H9 (cell line): ENCODE data around the gene TLN1. TPM values are rescaled to one million over a fixed set of nuclear protein-coding genes. Genes with fewer than 3 reads are reported as not detected.
A peak's percentile ranks its signal among the peaks of the same experiment; 100 is the strongest.

Experiments
- DNase-seq: peaks from one replicate; pipeline ENCODE4 v3.0.0-alpha.2; 2017
- H2AFZ ChIP-seq: one replicate; pipeline ENCODE4 v1.6.1; 2013; ENCODE audit warnings: mild to moderate bottlenecking, low read length, control low read depth, moderate library complexity
- H2AK5ac ChIP-seq: 2 replicates; pipeline ENCODE4 v1.6.1; 2013; ENCODE audit warnings: low read length, control low read depth, mixed read lengths; ENCODE audit not compliant: insufficient read length
- H2BK120ac ChIP-seq: one replicate; pipeline ENCODE4 v1.6.1; 2013; ENCODE audit warnings: low read depth, mild to moderate bottlenecking, low read length, control low read depth, inconsistent platforms; ENCODE audit not compliant: poor library complexity, severe bottlenecking
- H2BK12ac ChIP-seq: 2 replicates; pipeline ENCODE4 v1.6.1; 2013; ENCODE audit warnings: low read length, control low read depth, mixed read lengths, low read depth; ENCODE audit not compliant: insufficient read length
- H2BK15ac ChIP-seq: 2 replicates; pipeline ENCODE4 v1.6.1; 2013; ENCODE audit warnings: low read depth, low read length, control low read depth
- H2BK20ac ChIP-seq: one replicate; pipeline ENCODE4 v1.6.1; 2013; ENCODE audit warnings: low read depth, mild to moderate bottlenecking, low read length, control low read depth, inconsistent platforms; ENCODE audit not compliant: poor library complexity, severe bottlenecking
- H2BK5ac ChIP-seq: 2 replicates; pipeline ENCODE4 v1.6.1; 2013; ENCODE audit warnings: low read length, control low read depth, mixed read lengths; ENCODE audit not compliant: insufficient read length
- H3K14ac ChIP-seq: 2 replicates; pipeline ENCODE4 v1.6.1; 2013; ENCODE audit warnings: low read length, control low read depth; ENCODE audit not compliant: insufficient read depth
- H3K18ac ChIP-seq: 2 replicates; pipeline ENCODE4 v1.6.1; 2013; ENCODE audit warnings: low read depth, mild to moderate bottlenecking, mixed read lengths, low read length, control low read depth; ENCODE audit not compliant: insufficient read length
- H3K23ac ChIP-seq: 2 replicates; pipeline ENCODE4 v1.6.1; 2013; ENCODE audit warnings: low read length, control low read depth, mixed read lengths, low read depth; ENCODE audit not compliant: insufficient read length
- H3K23me2 ChIP-seq: 2 replicates; pipeline ENCODE4 v1.6.1; 2013; ENCODE audit warnings: low read depth, mild to moderate bottlenecking, mixed read lengths, low read length, control low read depth; ENCODE audit not compliant: insufficient read length, poor library complexity, severe bottlenecking
- H3K27ac ChIP-seq: 2 replicates; pipeline ENCODE4 v1.5.1; 2013; ENCODE audit warnings: low read length, control low read depth, mixed read lengths, low read depth; ENCODE audit not compliant: insufficient read length
- H3K27me3 ChIP-seq: 2 replicates; pipeline ENCODE4 v1.6.1; 2013; ENCODE audit warnings: low read length, control low read depth, inconsistent platforms; ENCODE audit not compliant: insufficient read depth
- H3K4ac ChIP-seq: 2 replicates; pipeline ENCODE4 v1.6.1; 2013; ENCODE audit warnings: low read depth, mild to moderate bottlenecking, control low read depth, inconsistent platforms, low read length, moderate library complexity
- H3K4me1 ChIP-seq: 2 replicates; pipeline ENCODE4 v1.6.1; 2013; ENCODE audit warnings: low read length, control low read depth, inconsistent platforms; ENCODE audit not compliant: insufficient read depth
- H3K4me2 ChIP-seq: 2 replicates; pipeline ENCODE4 v1.6.1; 2013; ENCODE audit warnings: low read length, control low read depth, mixed read lengths; ENCODE audit not compliant: insufficient read length, insufficient read depth
- H3K56ac ChIP-seq: 2 replicates; pipeline ENCODE4 v1.6.1; 2013; ENCODE audit warnings: low read depth, mild to moderate bottlenecking, mixed read lengths, low read length, control low read depth; ENCODE audit not compliant: insufficient read length
- H3K79me1 ChIP-seq: 2 replicates; pipeline ENCODE4 v1.6.1; 2013; ENCODE audit warnings: low read depth, mild to moderate bottlenecking, moderate library complexity, low read length, control low read depth, inconsistent platforms; ENCODE audit not compliant: insufficient read depth, poor library complexity, severe bottlenecking
- H3K79me2 ChIP-seq: 2 replicates; pipeline ENCODE4 v1.6.1; 2013; ENCODE audit warnings: low read length, control low read depth, inconsistent platforms; ENCODE audit not compliant: insufficient read depth
- H3K9ac ChIP-seq: 2 replicates; pipeline ENCODE4 v1.6.1; 2013; ENCODE audit warnings: low read length, control low read depth, mixed read lengths; ENCODE audit not compliant: insufficient read length; ENCODE audit errors: extremely low read depth
- H3K9me3 ChIP-seq: one replicate; pipeline ENCODE4 v1.6.1; 2013; ENCODE audit warnings: low read depth, low read length, inconsistent platforms; ENCODE audit not compliant: control insufficient read depth
- H3T11ph ChIP-seq: one replicate; pipeline ENCODE4 v1.6.1; 2013; ENCODE audit warnings: mild to moderate bottlenecking, low read length, control low read depth, inconsistent platforms
- H4K20me1 ChIP-seq: one replicate; pipeline ENCODE4 v1.6.1; 2013; ENCODE audit not compliant: control insufficient read depth, insufficient read length, insufficient read depth
- H4K5ac ChIP-seq: 2 replicates; pipeline ENCODE4 v1.6.1; 2013; ENCODE audit warnings: low read depth, mild to moderate bottlenecking, mixed read lengths, low read length, control low read depth; ENCODE audit not compliant: insufficient read length
- H4K8ac ChIP-seq: replicated peaks from 2 replicates; pipeline ENCODE4 v1.6.1; 2013; ENCODE audit warnings: low read length, control low read depth, mixed read lengths, low read depth; ENCODE audit not compliant: insufficient read length
- H4K91ac ChIP-seq: 2 replicates; pipeline ENCODE4 v1.6.1; 2013; ENCODE audit warnings: low read depth, mild to moderate bottlenecking, moderate library complexity, mixed read lengths, low read length, control low read depth; ENCODE audit not compliant: insufficient read length
- H3K27ac Mint-ChIP-seq, 3 experiments: 2 replicates in 2 of 3; 3 replicates in 1 of 3; pipeline ENCODE4 v1.8.0; 2020 to 2021; ENCODE audit warnings: mixed read lengths in 3 of 3, mild to moderate bottlenecking in 1 of 3, moderate library complexity in 1 of 3
- H3K27me3 Mint-ChIP-seq: 2 replicates; pipeline ENCODE4 v1.8.0; 2021; ENCODE audit warnings: low read depth, mild to moderate bottlenecking, moderate library complexity, mixed read lengths
- H3K36me3 Mint-ChIP-seq, 3 experiments: 2 replicates in 2 of 3; 3 replicates in 1 of 3; pipeline ENCODE4 v1.8.0; 2020 to 2021; ENCODE audit warnings: low read depth in 3 of 3, mixed read lengths in 3 of 3; ENCODE audit not compliant: insufficient read depth in 1 of 3
- H3K4me1 Mint-ChIP-seq, 2 experiments: 2 replicates each; pipeline ENCODE4 v1.8.0; 2020; ENCODE audit warnings: mixed read lengths in 2 of 2
- H3K4me3 Mint-ChIP-seq, 2 experiments: 2 replicates in 1 of 2; 3 replicates in 1 of 2; pipeline ENCODE4 v1.8.0; 2020 to 2021; ENCODE audit warnings: mild to moderate bottlenecking in 2 of 2, mixed read lengths in 2 of 2, moderate library complexity in 1 of 2
- H3K9me3 Mint-ChIP-seq, 2 experiments: 2 replicates in 1 of 2; 3 replicates in 1 of 2; pipeline ENCODE4 v1.8.0; 2020; ENCODE audit warnings: mild to moderate bottlenecking in 2 of 2, mixed read lengths in 2 of 2, moderate library complexity in 1 of 2
- WGBS: extraction: QIAGEN DNeasy Blood & Tissue Kit; methylation state at CpG from one replicate; pipeline ENCODE4 v1.1.7; 2013; ENCODE audit warnings: missing lambda C conversion rate, low lambda C conversion rate, mixed read lengths; ENCODE audit not compliant: insufficient read length; ENCODE audit errors: extremely low coverage; 5-methylcytosine and 5-hydroxymethylcytosine counted together
- total RNA-seq: library from RNA; stranded (reverse); gene quantifications from 2 replicates; pipeline ENCODE4 v1.2.1, GENCODE V29; 2021
- TF ChIP-seq, protein P1 (sequence below): fragments of 200-600 bp; sonication (generic); conservative IDR thresholded peaks from 3 replicates; pipeline ENCODE4 v1.8.0; 2021; ENCODE audit warnings: antibody characterized with exemption, mild to moderate bottlenecking

TLN1 gene
- total RNA-seq, 1 experiment from 2014 or later: 102 TPM

DNA sequence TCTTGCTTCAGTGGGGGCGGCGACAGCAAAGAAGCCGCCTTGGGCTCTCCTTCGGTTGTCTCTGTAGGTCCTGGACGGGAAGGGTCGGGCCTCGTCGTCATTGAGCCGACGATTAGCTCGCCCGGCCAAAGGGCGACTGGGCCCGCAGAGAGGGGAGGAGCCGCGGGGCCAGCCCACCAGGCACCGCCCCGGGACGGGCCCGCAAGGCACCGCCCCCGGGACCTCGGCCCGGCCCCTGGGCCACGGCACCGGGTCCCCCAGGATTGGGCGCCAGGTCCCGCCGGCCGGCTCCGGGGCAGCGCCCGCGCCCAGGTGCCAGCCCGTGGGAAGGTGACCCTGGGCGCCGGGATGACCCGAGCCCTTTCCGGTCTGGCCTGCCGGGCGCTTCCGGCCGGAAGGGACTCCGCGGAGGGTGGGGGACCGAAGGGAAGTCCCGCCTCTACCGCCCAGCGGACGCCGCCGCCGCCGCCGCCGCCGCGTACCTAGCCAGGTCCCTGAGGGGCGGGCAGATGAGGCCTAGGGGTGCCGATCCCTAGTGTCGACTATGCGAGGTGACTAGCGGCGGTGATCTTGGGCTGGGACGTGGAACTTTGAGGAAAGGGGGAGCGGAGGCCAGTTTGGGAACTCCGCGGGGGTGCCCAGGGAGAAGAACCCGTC lies 17.0 kb upstream of the TLN1 start, which contains the start of the genes GBA2 and RGP1:
GBA2 (minus strand) TSS at position 371 of the 657 bp plus-strand sequence. CDS start 524 bp downstream, outside the sequence.
RGP1 (plus strand) TSS at position 430 of the 657 bp plus-strand sequence. CDS start 469 bp downstream, outside the sequence.
- no peak within 1 kb of the TSS for H2AK5ac ChIP-seq
- H4K20me1 ChIP-seq: no peaks in the 10 kb centered on the region
- no peaks in the 10 kb centered on the region for H3K9me3 ChIP-seq
- Mint-ChIP-seq H3K36me3 (peaks cover 22 to 64% (median 57%) of the 10 kb centered on the region in 3 experiments; a peak in 6 of 7 replicates), H3K27ac (peak within 1 kb of the TSS; percentile 73 to 95 (median 91); a peak in 6 of 7 replicates), H3K4me1 (peaks cover 28% of the 10 kb centered on the region in 2 experiments), H3K9me3 (no peaks in the 10 kb centered on the region), H3K27me3 (no peaks in the 10 kb centered on the region), H3K4me3 (peak within 1 kb of the TSS; percentile 93 to 95)
- no peak within 1 kb of the TSS for H3K18ac ChIP-seq
- H3T11ph ChIP-seq: no peak within 1 kb of the TSS
- H4K5ac ChIP-seq: no peak within 1 kb of the TSS
- H4K91ac ChIP-seq: no peak within 1 kb of the TSS
- H2BK120ac ChIP-seq: no peak within 1 kb of the TSS
- H4K8ac ChIP-seq: no peak within 1 kb of the TSS
- H2BK20ac ChIP-seq: no peak within 1 kb of the TSS
- peak within 1 kb of the TSS; percentile 79 for H3K9ac ChIP-seq
- no peak within 1 kb of the TSS for H3K23ac ChIP-seq
- no peak within 1 kb of the TSS for H2BK15ac ChIP-seq
- H3K23me2 ChIP-seq: peaks cover 18% of the 10 kb centered on the region
- no peak within 1 kb of the TSS for H3K56ac ChIP-seq
- no CpG with 5 or more reads among the region's 69 CpGs for WGBS
- H3K4me1 ChIP-seq: peaks cover 3% of the 10 kb centered on the region; the same call in 1 of the 2 replicates
- H3K4me2 ChIP-seq: peak within 1 kb of the TSS; percentile 98
- H3K27ac ChIP-seq: no peak within 1 kb of the TSS
- peak; percentile 83 for DNase-seq
- TF ChIP-seq, protein P1, sequence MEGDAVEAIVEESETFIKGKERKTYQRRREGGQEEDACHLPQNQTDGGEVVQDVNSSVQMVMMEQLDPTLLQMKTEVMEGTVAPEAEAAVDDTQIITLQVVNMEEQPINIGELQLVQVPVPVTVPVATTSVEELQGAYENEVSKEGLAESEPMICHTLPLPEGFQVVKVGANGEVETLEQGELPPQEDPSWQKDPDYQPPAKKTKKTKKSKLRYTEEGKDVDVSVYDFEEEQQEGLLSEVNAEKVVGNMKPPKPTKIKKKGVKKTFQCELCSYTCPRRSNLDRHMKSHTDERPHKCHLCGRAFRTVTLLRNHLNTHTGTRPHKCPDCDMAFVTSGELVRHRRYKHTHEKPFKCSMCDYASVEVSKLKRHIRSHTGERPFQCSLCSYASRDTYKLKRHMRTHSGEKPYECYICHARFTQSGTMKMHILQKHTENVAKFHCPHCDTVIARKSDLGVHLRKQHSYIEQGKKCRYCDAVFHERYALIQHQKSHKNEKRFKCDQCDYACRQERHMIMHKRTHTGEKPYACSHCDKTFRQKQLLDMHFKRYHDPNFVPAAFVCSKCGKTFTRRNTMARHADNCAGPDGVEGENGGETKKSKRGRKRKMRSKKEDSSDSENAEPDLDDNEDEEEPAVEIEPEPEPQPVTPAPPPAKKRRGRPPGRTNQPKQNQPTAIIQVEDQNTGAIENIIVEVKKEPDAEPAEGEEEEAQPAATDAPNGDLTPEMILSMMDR: no peak
- peaks cover 21% of the 10 kb centered on the region for H3K79me2 ChIP-seq
- H2AFZ ChIP-seq: no peak within 1 kb of the TSS
- H3K27me3 ChIP-seq: no peaks in the 10 kb centered on the region
- peaks cover 19% of the 10 kb centered on the region for H3K79me1 ChIP-seq
- H2BK5ac ChIP-seq: no peak within 1 kb of the TSS
- H3K14ac ChIP-seq: peak within 1 kb of the TSS; percentile 16; the same call in 1 of the 2 replicates
- H2BK12ac ChIP-seq: no peak within 1 kb of the TSS
- no peak within 1 kb of the TSS for H3K4ac ChIP-seq
